Measurements from ENCODE around the gene PPP2R2D. TPM values are rescaled to one million over a fixed set of nuclear protein-coding genes. Genes with fewer than 3 reads are reported as not detected.

The PPP2R2D gene
- total RNA-seq, 2 experiments from 2014 or later: 37.4 to 38.5 TPM

DNA sequence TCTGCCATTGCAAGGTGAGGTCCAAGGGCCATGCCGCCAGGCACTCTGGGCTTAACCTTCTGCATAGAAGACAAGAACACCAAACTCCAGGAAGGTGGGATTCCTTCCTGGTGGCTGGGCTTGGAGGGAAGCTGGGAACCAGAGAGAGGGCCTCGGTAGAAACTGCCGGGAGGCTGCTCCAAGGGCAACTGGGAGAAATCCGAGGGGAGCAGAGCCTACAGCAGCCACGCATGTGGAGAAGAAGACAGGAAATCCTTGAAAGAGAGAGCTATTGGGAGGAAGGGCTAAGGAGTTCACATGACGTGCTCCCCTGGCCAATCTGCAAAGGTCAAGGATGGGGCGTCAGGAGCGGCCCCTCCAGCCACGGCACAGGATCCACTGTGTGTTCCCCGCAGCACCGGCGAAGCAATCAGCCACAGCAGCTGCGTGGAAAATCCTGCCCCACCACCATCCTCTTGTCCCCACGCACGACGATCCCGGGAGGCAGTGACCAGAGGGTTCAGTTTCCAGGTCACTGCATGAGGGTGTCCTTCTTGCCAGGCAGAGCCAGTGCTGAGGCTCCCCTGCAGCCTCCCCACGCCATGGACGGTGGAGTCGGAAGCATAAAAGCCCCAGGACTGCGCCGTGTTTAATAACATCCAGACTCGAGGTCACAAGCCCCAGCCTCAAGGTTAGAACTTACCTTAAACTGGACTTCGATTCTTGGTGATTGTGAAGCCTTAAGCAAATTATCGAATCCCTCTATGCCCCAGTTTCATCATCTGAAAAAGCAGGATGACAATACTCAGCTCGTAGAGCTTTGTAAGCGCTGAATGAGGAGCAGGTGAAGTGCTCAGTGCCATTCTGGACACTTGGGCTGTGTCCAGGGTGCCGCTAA is 8.6 kb upstream of the PPP2R2D start:
- CTCF ChIA-PET (ENCODE audit: unreplicated experiment): no interaction called here
- Histone ChIP-seq H3K4me3 (ENCODE audit: low read depth, low read length, poor library complexity, severe bottlenecking) (no peak overlapping the region), H3K9me2 (ENCODE audit: insufficient read depth, low read length) (no peaks in the 10 kb centered on the region), H3K27ac (ENCODE audit: low read depth, low read length, poor library complexity, severe bottlenecking) (no peak overlapping the region), H3K4me1 (ENCODE audit: insufficient read depth, low read length, poor library complexity, severe bottlenecking) (no peaks in the 10 kb centered on the region), H3K9me3 (ENCODE audit: low read length) (no peaks in the 10 kb centered on the region), H2AFZ (ENCODE audit: low read length) (no peak overlapping the region), H4K20me1 (ENCODE audit: insufficient read depth, low read length) (no peaks in the 10 kb centered on the region), H3K79me2 (ENCODE audit: insufficient read depth, low read depth, low read length) (no peaks in the 10 kb centered on the region), H3K4me2 (ENCODE audit: low read length) (no peak overlapping the region), H3K36me3 (ENCODE audit: insufficient read depth, low read length) (no peaks in the 10 kb centered on the region)
- BruUV-seq (replicated peaks): no TSS peak
- TF ChIP-seq CTCF (conservative IDR thresholded peaks at IDR 0.05; ENCODE audit: low read length) (no peak), EZH2phosphoT487 (IDR thresholded peaks at IDR 0.05; ENCODE audit: borderline replicate concordance, low read depth, low read length) (no peak)
- no peak for DNase-seq (ENCODE audit: low spot score)
- intact Hi-C loops (cut with micrococcal nuclease; ENCODE audit: unreplicated experiment): no loop called here
- POLR2A ChIA-PET: no interaction called here

DNA sequence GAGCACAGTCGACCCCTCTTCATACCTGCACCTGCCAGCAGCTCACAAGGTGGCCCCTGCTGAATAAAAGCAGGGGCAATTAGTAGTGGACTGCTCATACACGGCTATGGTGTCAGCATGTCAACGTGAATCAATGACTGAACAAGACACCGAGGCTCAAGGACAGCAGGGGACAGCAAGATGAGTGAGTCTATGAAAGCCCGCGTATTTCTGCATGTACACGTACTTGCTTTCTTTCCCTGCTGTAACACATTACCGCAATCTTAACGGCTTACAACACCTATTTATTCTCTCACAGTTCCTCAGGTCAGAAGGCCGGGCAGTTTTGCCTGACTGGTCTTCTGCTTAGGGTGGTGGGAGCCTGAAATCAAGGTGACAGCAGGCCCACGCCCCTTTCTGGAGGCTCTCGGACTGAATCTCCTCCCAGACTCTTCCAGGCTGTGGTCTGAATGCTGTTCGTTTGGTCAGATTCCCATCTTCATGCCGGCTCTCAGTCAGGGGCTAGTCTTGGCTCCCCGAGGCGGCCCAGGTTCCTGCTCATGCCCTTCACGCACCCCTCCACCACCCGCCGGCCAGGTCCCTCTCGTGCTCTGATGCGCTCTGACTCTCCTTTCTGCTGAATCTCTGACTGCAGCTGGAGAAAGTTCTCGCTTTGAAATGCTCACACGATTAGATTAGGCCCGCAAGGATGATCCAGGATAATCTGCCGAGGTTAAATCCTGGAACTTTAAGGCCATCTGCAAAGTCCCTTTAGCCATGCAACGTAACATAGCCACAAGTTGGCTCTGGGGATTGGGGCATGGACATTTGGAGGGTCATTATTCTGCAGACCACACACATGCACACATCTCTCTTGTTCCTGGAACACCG is 7.8 kb upstream of the PPP2R2D start:
- DNase-seq (ENCODE audit: low spot score): no peak
- Histone ChIP-seq H4K20me1 (ENCODE audit: insufficient read depth, low read length) (no peaks in the 10 kb centered on the region), H3K4me3 (ENCODE audit: low read depth, low read length, poor library complexity, severe bottlenecking) (no peak overlapping the region), H2AFZ (ENCODE audit: low read length) (no peak overlapping the region), H3K4me1 (ENCODE audit: insufficient read depth, low read length, poor library complexity, severe bottlenecking) (peaks cover 3% of the 10 kb centered on the region), H3K4me2 (ENCODE audit: low read length) (no peak overlapping the region), H3K9me3 (ENCODE audit: low read length) (no peaks in the 10 kb centered on the region), H3K27ac (ENCODE audit: low read depth, low read length, poor library complexity, severe bottlenecking) (no peak overlapping the region), H3K9me2 (ENCODE audit: insufficient read depth, low read length) (no peaks in the 10 kb centered on the region), H3K79me2 (ENCODE audit: insufficient read depth, low read depth, low read length) (no peaks in the 10 kb centered on the region), H3K36me3 (ENCODE audit: insufficient read depth, low read length) (no peaks in the 10 kb centered on the region)
- no TSS peak for BruUV-seq (replicated peaks)
- intact Hi-C loops (cut with micrococcal nuclease; ENCODE audit: unreplicated experiment): no loop called here
- TF ChIP-seq EZH2phosphoT487 (IDR thresholded peaks at IDR 0.05; ENCODE audit: borderline replicate concordance, low read depth, low read length): no peak
- TF ChIP-seq CTCF (conservative IDR thresholded peaks at IDR 0.05; ENCODE audit: low read length): no peak
- ChIA-PET CTCF (ENCODE audit: unreplicated experiment) (no interaction called here), POLR2A (no interaction called here)

Measured in OCI-LY7 (cell line).